ENCODE results near the gene TSPAN31. TPM values are rescaled to one million over a fixed set of nuclear protein-coding genes. Genes with fewer than 3 reads are reported as not detected.
A peak's percentile ranks its signal among the peaks of the same experiment; 100 is the strongest.

TSPAN31 gene
- total RNA-seq, 2 experiments from 2014 or later, result 12.9 to 13.3 TPM

DNA sequence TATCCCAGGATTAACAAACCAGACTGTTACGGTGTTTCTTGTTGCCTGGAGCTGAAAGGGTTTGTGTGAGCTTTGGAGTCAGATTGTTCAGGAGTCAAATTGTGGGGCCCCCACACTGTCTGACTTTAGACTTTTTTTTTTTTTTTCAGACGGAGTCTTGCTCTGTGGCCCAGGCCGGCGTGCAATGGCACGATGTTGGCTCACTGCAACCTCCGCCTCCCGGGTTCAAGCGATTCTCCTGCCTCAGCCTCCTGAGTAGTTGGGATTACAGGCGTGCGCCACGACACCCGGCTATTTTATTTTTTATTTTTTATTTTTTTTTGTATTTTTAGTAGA is 38.6 kb downstream of the TSPAN31 start:
- ATAC-seq, result no peak
- ChIA-PET CTCF (interaction anchor here (0.7 to 4.5 kb wide), 25 partner anchors 8 to 128 kb away, joined by 3 to 26 read pairs (median 6); partner anchors contain the start of genes CTDSP2, EEF1AKMT3 and METTL1), POLR2A (interaction anchor here (0.8 to 1.6 kb wide), 7 partner anchors 11 to 158 kb away, joined by 3 to 7 read pairs (median 4); partner anchors contain the start of genes ATP23, CYP27B1, EEF1AKMT3 and METTL1)
- Mint-ChIP-seq H3K9me3 (ENCODE audit: insufficient read depth) (no peaks in the 10 kb centered on the region), H3K27me3 (ENCODE audit: low read depth) (no peaks in the 10 kb centered on the region), H3K27ac (peak overlapping the region; percentile 96), H3K4me1 (ENCODE audit: low read depth) (peaks cover 39% of the 10 kb centered on the region), H3K4me3 (peak overlapping the region; percentile 99), H3K36me3 (ENCODE audit: low read depth) (peaks cover 21% of the 10 kb centered on the region)
- DNase-seq, result no peak

GRCh38 chr12:57783861-57784260 is 39.0 kb downstream of the TSPAN31 start:
- POLR2A ChIA-PET, result interaction anchor here (0.9 to 1.6 kb wide), 3 partner anchors 15 to 157 kb away, joined by 3 to 7 read pairs (median 5); partner anchors contain the start of gene ATP23
- peaks cover 37% of the 10 kb centered on the region for H3K4me1 Mint-ChIP-seq (ENCODE audit: low read depth)
- CTCF ChIA-PET, result interaction anchor here (0.7 to 4.5 kb wide), 11 partner anchors 10 to 120 kb away, joined by 4 to 26 read pairs (median 9); partner anchors contain the start of genes EEF1AKMT3 and METTL1
- no peaks in the 10 kb centered on the region for H3K27me3 Mint-ChIP-seq (ENCODE audit: low read depth)
- H3K27ac Mint-ChIP-seq, result peak overlapping the region; percentile 27
- no peak for DNase-seq
- no peak for ATAC-seq
- peaks cover 24% of the 10 kb centered on the region for H3K36me3 Mint-ChIP-seq (ENCODE audit: low read depth)
- H3K9me3 Mint-ChIP-seq (ENCODE audit: insufficient read depth), result no peaks in the 10 kb centered on the region
- peak overlapping the region; percentile 66 for H3K4me3 Mint-ChIP-seq

- no peak for ATAC-seq
- Mint-ChIP-seq H3K4me3 (no peak overlapping the region), H3K27ac (no peak overlapping the region)
Observed at GRCh38 chr12:57793920-57794319, 49.1 kb downstream of the TSPAN31 start.

DNA sequence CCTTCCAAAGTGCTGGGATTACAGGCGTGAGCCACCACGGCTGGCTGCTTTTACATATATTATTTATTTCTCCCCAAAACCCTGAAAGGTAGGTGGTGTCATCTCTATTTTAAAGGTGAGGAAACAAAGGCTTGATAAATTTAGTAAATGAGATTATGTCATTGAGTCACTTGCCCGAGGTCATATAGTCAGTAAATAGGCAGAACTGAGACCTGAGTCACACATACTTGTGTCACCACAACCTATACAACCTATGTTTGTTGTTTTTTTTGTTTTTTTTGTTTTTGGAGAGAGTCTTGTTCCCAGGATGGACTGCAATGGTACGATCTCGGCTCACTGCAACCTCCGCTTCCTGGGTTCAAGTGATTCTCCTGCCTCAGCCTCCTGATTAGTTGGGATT is 50.5 kb downstream of the TSPAN31 start:
- ATAC-seq (no peak), DNase-seq (no peak)
- ChIA-PET POLR2A (no interaction called here), CTCF (interaction anchor here (4.3 kb wide), 1 partner anchor 8 kb away, joined by 26 read pairs; no protein-coding TSS in a partner anchor)
- H3K4me1 Mint-ChIP-seq (ENCODE audit: low read depth), result peaks cover 4% of the 10 kb centered on the region
- no peaks in the 10 kb centered on the region for H3K9me3 Mint-ChIP-seq (ENCODE audit: insufficient read depth)
- H3K36me3 Mint-ChIP-seq (ENCODE audit: low read depth), result peaks cover 36% of the 10 kb centered on the region
- H3K4me3 Mint-ChIP-seq, result no peak overlapping the region
- no peaks in the 10 kb centered on the region for H3K27me3 Mint-ChIP-seq (ENCODE audit: low read depth)
- H3K27ac Mint-ChIP-seq, result no peak overlapping the region

More at GRCh38 chr12:57793920-57794319, 49.1 kb downstream of the TSPAN31 start:
- peaks cover 4% of the 10 kb centered on the region for H3K4me1 Mint-ChIP-seq (ENCODE audit: low read depth)
- no peaks in the 10 kb centered on the region for H3K9me3 Mint-ChIP-seq (ENCODE audit: insufficient read depth)
- H3K36me3 Mint-ChIP-seq (ENCODE audit: low read depth), result peaks cover 42% of the 10 kb centered on the region
- no peaks in the 10 kb centered on the region for H3K27me3 Mint-ChIP-seq (ENCODE audit: low read depth)
- DNase-seq, result no peak
- ChIA-PET POLR2A (interaction anchor here (0.8 kb wide), 1 partner anchor 8 kb away, joined by 3 read pairs; no protein-coding TSS in a partner anchor), CTCF (interaction anchor here (0.7 to 4.3 kb wide), 6 partner anchors 9 to 111 kb away, joined by 3 to 26 read pairs (median 6); partner anchors contain the start of gene TSFM)

- H3K4me3 Mint-ChIP-seq, result no peak overlapping the region
- POLR2A ChIA-PET, result interaction anchor here (0.6 kb wide), 1 partner anchor 38 kb away, joined by 3 read pairs; no protein-coding TSS in a partner anchor
Observed at GRCh38 chr12:57796996-57797395, 52.2 kb downstream of the TSPAN31 start.

GRCh38 chr12:57797933-57798332 is 53.1 kb downstream of the TSPAN31 start:
- ChIA-PET POLR2A (no interaction called here), CTCF (interaction anchor here (0.9 to 7.9 kb wide), 4 partner anchors 15 to 215 kb away, joined by 3 to 128 read pairs (median 15); partner anchors contain the start of gene TSFM)
- no peaks in the 10 kb centered on the region for H3K27me3 Mint-ChIP-seq (ENCODE audit: low read depth)
- peaks cover under 1% of the 10 kb centered on the region for H3K4me1 Mint-ChIP-seq (ENCODE audit: low read depth)
- no peak overlapping the region for H3K27ac Mint-ChIP-seq
- no peak for DNase-seq
- no peak overlapping the region for H3K4me3 Mint-ChIP-seq
- H3K36me3 Mint-ChIP-seq (ENCODE audit: low read depth), result peaks cover 31% of the 10 kb centered on the region
- no peak for ATAC-seq
- H3K9me3 Mint-ChIP-seq (ENCODE audit: insufficient read depth), result no peaks in the 10 kb centered on the region

More at GRCh38 chr12:57796996-57797395, 52.2 kb downstream of the TSPAN31 start:
- Mint-ChIP-seq H3K27me3 (ENCODE audit: low read depth) (no peaks in the 10 kb centered on the region), H3K9me3 (ENCODE audit: insufficient read depth) (no peaks in the 10 kb centered on the region), H3K36me3 (ENCODE audit: low read depth) (peaks cover 36% of the 10 kb centered on the region), H3K4me1 (ENCODE audit: low read depth) (peaks cover 2% of the 10 kb centered on the region), H3K27ac (no peak overlapping the region)
- CTCF ChIA-PET, result interaction anchor here (4.7 kb wide), 1 partner anchor 14 kb away, joined by 26 read pairs; the partner anchor contains the start of gene TSFM
- ATAC-seq (no peak), DNase-seq (no peak)

Small RNAs within 50 kb of the gene (microRNA-seq; reads per million reads assigned to microRNA genes)
- not detected for gene MIR6759

Other genes starting within 250 kb of the TSPAN31 start
- 10 to 100 TPM; 14.9 to 15.0 TPM for gene DDIT3, start 224.5 kb upstream of the TSPAN31 start, total RNA-seq
- 10 to 100 TPM; 68.4 to 71.4 TPM for gene MBD6, start 222.2 kb upstream of the TSPAN31 start, total RNA-seq
- gene DCTN2, start 197.8 kb upstream of the TSPAN31 start, total RNA-seq, result 10 to 100 TPM; 89.3 to 96.5 TPM
- gene KIF5A, start 195.0 kb upstream of the TSPAN31 start, total RNA-seq, result 1 to 10 TPM in 1 of 2 experiments, under 1 TPM in 1; 0.99 to 1.4 TPM
- 10 to 100 TPM; 16.8 to 17.9 TPM for gene PIP4K2C, start 153.8 kb upstream of the TSPAN31 start, total RNA-seq
- 10 to 100 TPM; 15.4 to 17.8 TPM for gene DTX3, start 140.2 kb upstream of the TSPAN31 start, total RNA-seq
- under 1 TPM; 0.37 TPM for gene ARHGEF25, start 133.6 kb upstream of the TSPAN31 start, total RNA-seq
- gene B4GALNT1, start 111.8 kb upstream of the TSPAN31 start, total RNA-seq, result under 1 TPM; 0.84 to 0.99 TPM
- gene OS9, start 50.9 kb upstream of the TSPAN31 start, total RNA-seq, result 100 to 1,000 TPM; 100 to 107 TPM
- gene AGAP2, start 6.3 kb upstream of the TSPAN31 start, total RNA-seq, result 10 to 100 TPM; 68.6 to 72.5 TPM
- gene CDK4, start 7.3 kb downstream of the TSPAN31 start, total RNA-seq, result 100 to 1,000 TPM; 132 to 146 TPM
- 10 to 100 TPM; 23.6 to 24.4 TPM for gene MARCHF9, start 10.1 kb downstream of the TSPAN31 start, total RNA-seq
- 1 to 10 TPM; 2.3 to 2.6 TPM for gene CYP27B1, start 22.0 kb downstream of the TSPAN31 start, total RNA-seq
- 10 to 100 TPM; 26.3 to 28.8 TPM for gene METTL1, start 27.1 kb downstream of the TSPAN31 start, total RNA-seq
- gene EEF1AKMT3, start 27.6 kb downstream of the TSPAN31 start, total RNA-seq, result 1 to 10 TPM; 3.1 to 3.2 TPM
- 10 to 100 TPM; 35.0 to 35.8 TPM for gene TSFM, start 37.7 kb downstream of the TSPAN31 start, total RNA-seq
- gene AVIL, start 73.7 kb downstream of the TSPAN31 start, total RNA-seq, result 1 to 10 TPM; 2.3 to 2.5 TPM
- gene CTDSP2, start 101.7 kb downstream of the TSPAN31 start, total RNA-seq, result 100 to 1,000 TPM; 100 to 114 TPM
- gene ATP23, start 196.5 kb downstream of the TSPAN31 start, total RNA-seq, result 10 to 100 TPM; 19.3 to 21.3 TPM